Caco-2 (cell line): Measurements from ENCODE around the gene FOXO4. TPM values are rescaled to one million over a fixed set of nuclear protein-coding genes. Genes with fewer than 3 reads are reported as not detected.

ENCODE experiments used
- BruUV-seq: library from RNA; stranded (reverse); fragments of 400-500 nt; replicated peaks from 2 replicates; lab custom pipeline; 2021; lab: Mats Ljungman, UMichigan
- CTCF ChIA-PET: fragments of 300-600 bp; sonication (Branson Sonifier 250); formaldehyde crosslinking; loops from one replicate; lab custom pipeline; 2022; ENCODE audit warnings: antibody characterized with exemption; lab: Charles Lee
- POLR2A ChIA-PET: fragments of 300-600 bp; sonication (Branson Sonifier 250); formaldehyde crosslinking; loops from one replicate; lab custom pipeline; 2022; ENCODE audit warnings: antibody characterized with exemption; lab: Charles Lee
- DNase-seq, 2 experiments: peaks; one replicate each; pipeline versions ENCODE4 v3.0.0 to v3.0.0-alpha.2; 2020 to 2022
- H3K27me3 ChIP-seq: replicated peaks from 2 replicates; pipeline ENCODE4 v1.6.0; 2011; ENCODE audit warnings: low read length; ENCODE audit not compliant: control insufficient read depth, insufficient read depth
- H3K36me3 ChIP-seq: 2 replicates; pipeline ENCODE4 v1.5.1; 2011; ENCODE audit warnings: low read length; ENCODE audit not compliant: control insufficient read depth, insufficient read depth
- H3K4me1 ChIP-seq: fragments of 250-450 bp; sonication (Bioruptor Pico); 2 replicates; pipeline ENCODE4 v1.5.1; 2020; ENCODE audit warnings: mild to moderate bottlenecking
- H3K4me3 ChIP-seq: 2 replicates; pipeline ENCODE4 v1.5.1; 2011; ENCODE audit warnings: low read depth, mild to moderate bottlenecking, control low read depth, low read length
- H3K9me3 ChIP-seq: fragments of 250-450 bp; sonication (Bioruptor Pico); 2 replicates; pipeline ENCODE4 v1.5.1; 2020; ENCODE audit warnings: mild to moderate bottlenecking, moderate library complexity
- H3K27ac Mint-ChIP-seq: one replicate; pipeline ENCODE4 v1.8.0; 2022; ENCODE audit warnings: mixed read lengths; ENCODE audit not compliant: unreplicated experiment
- H3K27me3 Mint-ChIP-seq: one replicate; pipeline ENCODE4 v1.8.0; 2022; ENCODE audit warnings: mixed read lengths; ENCODE audit not compliant: insufficient read depth, unreplicated experiment
- H3K36me3 Mint-ChIP-seq: one replicate; pipeline ENCODE4 v1.8.0; 2022; ENCODE audit warnings: mild to moderate bottlenecking, mixed read lengths; ENCODE audit not compliant: insufficient read depth, unreplicated experiment
- H3K4me1 Mint-ChIP-seq: one replicate; pipeline ENCODE4 v1.8.0; 2022; ENCODE audit warnings: low read depth, mixed read lengths; ENCODE audit not compliant: unreplicated experiment
- H3K4me3 Mint-ChIP-seq: one replicate; pipeline ENCODE4 v1.8.0; 2022; ENCODE audit warnings: mild to moderate bottlenecking, moderate library complexity, mixed read lengths; ENCODE audit not compliant: unreplicated experiment
- H3K9me3 Mint-ChIP-seq: one replicate; pipeline ENCODE4 v1.8.0; 2022; ENCODE audit warnings: mixed read lengths; ENCODE audit not compliant: unreplicated experiment
- CTCF ChIP-seq, 2 experiments: fragments of 200-600 bp in 1 of 2; IDR thresholded peaks; 1 replicate in 1 of 2; 2 replicates in 1 of 2; pipeline versions ENCODE4 v1.5.1 to v1.8.0; 2011 to 2022; ENCODE audit warnings: antibody characterized with exemption in 1 of 2, control low read depth in 1 of 2, inconsistent platforms in 1 of 2, low read depth in 1 of 2, low read length in 1 of 2, mild to moderate bottlenecking in 1 of 2, moderate library complexity in 1 of 2; ENCODE audit not compliant: insufficient read depth in 1 of 2, severe bottlenecking in 1 of 2, unreplicated experiment in 1 of 2
- intact Hi-C: fragments of 100-400 bp; cut with micrococcal nuclease; formaldehyde crosslinking; loops from one replicate; pipeline ENCODE4 v1.10.0; 2022; ENCODE audit not compliant: unreplicated experiment
- total RNA-seq: library from RNA; stranded (reverse); gene quantifications from 2 replicates; pipeline ENCODE4 v1.2.3, GENCODE V29; 2022

The FOXO4 gene
- total RNA-seq, 1 experiment from 2014 or later = 17.4 TPM

GRCh38 chrX:71128166-71128833, 32.6 kb downstream of the FOXO4 start:
- H3K36me3 Mint-ChIP-seq = peaks cover 38% of the 10 kb centered on the region
- ChIA-PET POLR2A (no interaction called here), CTCF (interaction anchor here (0.8 kb wide), 1 partner anchor 49 kb away, joined by 3 read pairs; no protein-coding TSS in a partner anchor)
- DNase-seq = no peak
- H3K9me3 ChIP-seq = no peaks in the 10 kb centered on the region
- H3K27me3 Mint-ChIP-seq = no peaks in the 10 kb centered on the region
- H3K4me3 ChIP-seq = no peak overlapping the region
- H3K36me3 ChIP-seq = peaks cover 2% of the 10 kb centered on the region
- no peaks in the 10 kb centered on the region for H3K9me3 Mint-ChIP-seq
- H3K4me1 Mint-ChIP-seq = peaks cover 17% of the 10 kb centered on the region
- BruUV-seq = no TSS peak
- H3K4me3 Mint-ChIP-seq = no peak overlapping the region
- TF ChIP-seq CTCF (IDR thresholded peaks at IDR 0.05; ENCODE audit: insufficient read depth in 1 of 2, low read depth in 1 of 2, low read length in 1 of 2, severe bottlenecking in 1 of 2, unreplicated experiment in 1 of 2) = no peak
- H3K27me3 ChIP-seq = no peaks in the 10 kb centered on the region
- intact Hi-C loops = loop anchor here (5.0 kb wide), 1 partner anchor 49 kb away; no protein-coding TSS in a partner anchor
- peak overlapping the region; percentile 5 for H3K27ac Mint-ChIP-seq
- no peaks in the 10 kb centered on the region for H3K4me1 ChIP-seq

- H3K27me3 Mint-ChIP-seq = no peaks in the 10 kb centered on the region
- H3K9me3 Mint-ChIP-seq = no peaks in the 10 kb centered on the region
- peaks cover 35% of the 10 kb centered on the region for H3K36me3 Mint-ChIP-seq
- intact Hi-C loops = loop anchor here (1.0 to 5.0 kb wide), 3 partner anchors 31 to 131 kb away; no protein-coding TSS in a partner anchor
- Histone ChIP-seq H3K27me3 (no peaks in the 10 kb centered on the region), H3K9me3 (no peaks in the 10 kb centered on the region), H3K36me3 (peaks cover 2% of the 10 kb centered on the region; the same call in 1 of the 2 replicates), H3K4me1 (no peaks in the 10 kb centered on the region), H3K4me3 (no peak overlapping the region)
- CTCF ChIA-PET = interaction anchor here (0.8 kb wide), 1 partner anchor 48 kb away, joined by 3 read pairs; no protein-coding TSS in a partner anchor
- POLR2A ChIA-PET = no interaction called here
- BruUV-seq = no TSS peak
- H3K4me1 Mint-ChIP-seq = peaks cover 17% of the 10 kb centered on the region
- peak; percentile 68 to 76 for TF ChIP-seq CTCF (IDR thresholded peaks at IDR 0.05; ENCODE audit: insufficient read depth in 1 of 2, low read depth in 1 of 2, low read length in 1 of 2, severe bottlenecking in 1 of 2, unreplicated experiment in 1 of 2)
- DNase-seq = peak; percentile 52 to 70
- peak overlapping the region; percentile 5 for H3K27ac Mint-ChIP-seq
- no peak overlapping the region for H3K4me3 Mint-ChIP-seq
Observed at GRCh38 chrX:71128915-71129765, 33.5 kb downstream of the FOXO4 start.

- Histone ChIP-seq H3K4me1 (no peaks in the 10 kb centered on the region), H3K27me3 (no peaks in the 10 kb centered on the region), H3K4me3 (no peak overlapping the region), H3K36me3 (peaks cover 2% of the 10 kb centered on the region; the same call in 1 of the 2 replicates), H3K9me3 (no peaks in the 10 kb centered on the region)
- POLR2A ChIA-PET = interaction anchor here (0.6 kb wide), 1 partner anchor 519 kb away, joined by 3 read pairs; no protein-coding TSS in a partner anchor
- no TSS peak for BruUV-seq
- peaks cover 17% of the 10 kb centered on the region for H3K4me1 Mint-ChIP-seq
- intact Hi-C loops = no loop called here
- CTCF ChIA-PET = no interaction called here
- H3K27me3 Mint-ChIP-seq = no peaks in the 10 kb centered on the region
- H3K36me3 Mint-ChIP-seq = peaks cover 37% of the 10 kb centered on the region
- TF ChIP-seq CTCF (IDR thresholded peaks at IDR 0.05; ENCODE audit: insufficient read depth in 1 of 2, low read depth in 1 of 2, low read length in 1 of 2, severe bottlenecking in 1 of 2, unreplicated experiment in 1 of 2) = no peak
- no peak overlapping the region for H3K27ac Mint-ChIP-seq
- H3K4me3 Mint-ChIP-seq = no peak overlapping the region
- no peak for DNase-seq
- no peaks in the 10 kb centered on the region for H3K9me3 Mint-ChIP-seq
Observed at GRCh38 chrX:71131510-71131909, 35.9 kb downstream of the FOXO4 start.
